Common myeloid progenitor, CD34-positive (primary cell): ENCODE measurements around the gene TMEM126A.
"Not testable (repeated sequence)": the region's sequence is repeated elsewhere in the genome, so short reads cannot be mapped to it uniquely, and the experiment has no call there.

ENCODE experiments used
- CTCF ChIA-PET: fragments of 350-600 bp; sonication (Branson Sonifier 250); formaldehyde crosslinking; loops from one replicate; lab custom pipeline; 2021; ENCODE audit warnings: antibody characterized with exemption; lab: Charles Lee
- POLR2A ChIA-PET: fragments of 350-600 bp; sonication (Branson Sonifier 250); formaldehyde crosslinking; loops from one replicate; lab custom pipeline; 2021; ENCODE audit warnings: antibody characterized with exemption; lab: Charles Lee
- DNase-seq, 3 donors: peaks; one replicate each; pipeline versions ENCODE4 v3.0.0 to v3.0.0-alpha.2; 2013
- H3K27ac ChIP-seq, 2 experiments: 1 replicate in 1 of 2; 2 replicates in 1 of 2; pipeline ENCODE4 v1.7.0; 2013; ENCODE audit warnings: inconsistent platforms in 2 of 2, low read length in 2 of 2, mild to moderate bottlenecking in 2 of 2, low read depth in 1 of 2, moderate library complexity in 1 of 2; ENCODE audit not compliant: severe bottlenecking in 2 of 2, insufficient read depth in 1 of 2, poor library complexity in 1 of 2
- H3K27me3 ChIP-seq, 5 experiments: replicated peaks in 2 of 5; 1 replicate in 3 of 5; 2 replicates in 2 of 5; pipeline versions ENCODE4 v1.6.1 to v1.7.0; 2013; ENCODE audit warnings: low read length in 4 of 5, mild to moderate bottlenecking in 2 of 5, moderate library complexity in 2 of 5, inconsistent platforms in 1 of 5; ENCODE audit not compliant: insufficient read depth in 5 of 5, control insufficient read depth in 4 of 5
- H3K36me3 ChIP-seq, 4 experiments: 1 replicate in 2 of 4; 2 replicates in 2 of 4; pipeline versions ENCODE4 v1.6.1 to v1.7.0; 2013; ENCODE audit warnings: low read length in 3 of 4, control low read depth in 1 of 4, mild to moderate bottlenecking in 1 of 4; ENCODE audit not compliant: control insufficient read depth in 4 of 4, insufficient read depth in 4 of 4
- H3K4me1 ChIP-seq, 4 experiments: 1 replicate in 3 of 4; 2 replicates in 1 of 4; pipeline versions ENCODE4 v1.6.1 to v1.7.1; 2013; ENCODE audit warnings: low read length in 3 of 4, mild to moderate bottlenecking in 3 of 4, control low read depth in 1 of 4, inconsistent platforms in 1 of 4, moderate library complexity in 1 of 4; ENCODE audit not compliant: control insufficient read depth in 4 of 4, insufficient read depth in 4 of 4; ENCODE audit errors: control extremely low read depth in 1 of 4
- H3K4me3 ChIP-seq, 7 experiments: 1 replicate in 4 of 7; 2 replicates in 3 of 7; pipeline versions ENCODE4 v1.5.1 to v1.7.0; 2013; ENCODE audit warnings: mild to moderate bottlenecking in 7 of 7, low read length in 6 of 7, moderate library complexity in 6 of 7, inconsistent platforms in 2 of 7, low read depth in 2 of 7, control low read depth in 1 of 7; ENCODE audit not compliant: insufficient read depth in 4 of 7, control insufficient read depth in 1 of 7; ENCODE audit errors: extremely low read depth in 1 of 7
- H3K9me3 ChIP-seq, 5 experiments: 1 replicate in 4 of 5; 2 replicates in 1 of 5; pipeline versions ENCODE4 v1.6.1 to v1.7.1; 2013; ENCODE audit warnings: low read length in 4 of 5, mild to moderate bottlenecking in 2 of 5, inconsistent platforms in 1 of 5, low read depth in 1 of 5, moderate library complexity in 1 of 5; ENCODE audit not compliant: control insufficient read depth in 4 of 5, insufficient read depth in 2 of 5; ENCODE audit errors: control extremely low read depth in 1 of 5
- WGBS: methylation state at CpG from one replicate; pipeline ENCODE4 v1.1.5; 2013; ENCODE audit not compliant: insufficient coverage; 5-methylcytosine and 5-hydroxymethylcytosine counted together

Gene TMEM126A

DNA sequence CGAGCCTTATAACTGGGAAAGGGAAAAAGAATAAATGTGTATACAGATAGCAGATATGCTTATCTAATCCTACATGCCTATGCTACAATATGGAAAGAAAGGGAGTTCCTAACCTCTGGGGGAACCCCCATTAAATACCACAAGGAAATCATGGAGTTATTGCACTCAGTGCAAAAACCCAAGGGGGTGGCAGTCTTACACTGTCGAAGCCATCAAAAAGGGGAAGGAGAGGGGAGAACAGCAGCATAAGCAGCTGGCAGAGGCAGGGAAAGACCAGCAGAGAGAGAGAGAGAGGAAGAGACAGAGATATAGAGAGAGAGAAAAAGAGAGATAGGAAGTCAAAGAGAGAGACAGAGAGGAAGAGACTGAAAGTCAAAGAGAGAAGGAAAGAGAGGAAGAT lies 36.1 kb upstream of the TMEM126A start:
- peak in 2 of 3 donors; percentile 10 to 26 for DNase-seq
- CTCF ChIA-PET, H3K4me1 ChIP-seq, H3K27ac ChIP-seq, H3K9me3 ChIP-seq, H3K4me3 ChIP-seq, H3K36me3 ChIP-seq, POLR2A ChIA-PET, H3K27me3 ChIP-seq: not testable (repeated sequence)
- 0% methylated on average over 1 of the region's 2 CpGs for WGBS

DNA sequence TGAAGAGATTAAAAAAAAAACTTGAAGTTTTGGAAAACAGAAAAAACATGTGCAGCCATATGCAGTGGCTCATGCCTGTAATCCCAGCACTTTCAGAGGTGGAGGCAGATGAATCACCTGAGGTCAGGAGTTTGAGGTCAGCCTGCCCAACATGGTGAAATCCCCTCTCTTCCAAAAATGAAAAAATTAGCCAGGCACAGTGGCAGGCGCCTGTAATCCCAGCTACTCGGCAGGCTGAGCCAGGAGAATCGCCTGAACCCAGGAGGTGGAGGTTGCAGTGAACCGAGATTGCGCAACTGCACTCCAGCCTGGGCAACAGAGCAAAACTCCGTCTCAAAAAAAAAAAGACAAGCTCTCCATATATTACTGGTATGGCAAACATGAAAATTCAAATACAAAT lies 28.3 kb upstream of the TMEM126A start:
- WGBS = no CpG with 5 or more reads among the region's 6 CpGs

GRCh38 chr11:85620256-85620655 lies 27.5 kb upstream of the TMEM126A start:
- no peaks in the 10 kb centered on the region for H3K4me1 ChIP-seq
- ChIA-PET POLR2A (no interaction called here), CTCF (no interaction called here)
- H3K36me3 ChIP-seq = no peaks in the 10 kb centered on the region
- no CpG with 5 or more reads among the region's 3 CpGs for whole genome bisulfite sequencing
- H3K4me3 ChIP-seq = no peak overlapping the region
- DNase-seq = no peak
- no peaks in the 10 kb centered on the region for H3K9me3 ChIP-seq
- H3K27me3 ChIP-seq = no peaks in the 10 kb centered on the region
- no peak overlapping the region for H3K27ac ChIP-seq

More for the DNA sequence above, 28.3 kb upstream of the TMEM126A start:
- Histone ChIP-seq H3K4me1 (no peaks in the 10 kb centered on the region), H3K36me3 (no peaks in the 10 kb centered on the region), H3K27me3 (no peaks in the 10 kb centered on the region), H3K27ac (no peak overlapping the region), H3K4me3 (no peak overlapping the region), H3K9me3 (no peaks in the 10 kb centered on the region)
- ChIA-PET POLR2A (no interaction called here), CTCF (no interaction called here)
- no peak for DNase-seq

DNA sequence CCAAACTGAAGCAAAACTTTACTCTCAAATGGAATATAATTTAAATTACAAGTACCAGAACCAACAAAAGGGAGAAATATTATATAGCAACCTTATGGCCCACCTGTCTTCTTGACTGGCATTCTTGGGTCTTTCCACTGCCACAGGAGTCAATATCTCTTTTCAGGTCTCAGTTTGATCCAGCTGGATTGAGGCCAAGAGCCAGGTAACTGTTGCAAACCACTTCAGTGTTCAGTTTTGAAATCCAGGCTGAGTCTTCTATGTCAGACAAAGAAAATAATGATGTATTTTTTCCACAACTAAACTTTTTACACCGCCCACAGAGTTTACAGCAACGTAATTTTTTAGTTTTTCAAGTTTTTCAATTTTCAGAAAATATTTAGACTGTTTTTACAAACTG lies 21.3 kb upstream of the TMEM126A start:
- H3K27ac ChIP-seq = no peak overlapping the region
- H3K27me3 ChIP-seq = no peaks in the 10 kb centered on the region
- peaks cover 13 to 25% (median 22%) of the 10 kb centered on the region in 4 experiments for H3K4me1 ChIP-seq
- no peak for DNase-seq
- H3K9me3 ChIP-seq = no peaks in the 10 kb centered on the region
- peak overlapping the region in 2 of 7 experiments; percentile 14 to 100 for H3K4me3 ChIP-seq
- WGBS = no CpG with 5 or more reads among the region's 2 CpGs
- CTCF ChIA-PET = interaction anchor here (1.3 kb wide), 2 partner anchors 11 to 37 kb away, joined by 5 read pairs; no protein-coding TSS in a partner anchor
- peaks cover 4 to 10% (median 7%) of the 10 kb centered on the region in 4 experiments for H3K36me3 ChIP-seq
- POLR2A ChIA-PET = no interaction called here

GRCh38 chr11:85627332-85627997 lies 20.3 kb upstream of the TMEM126A start, which contains the start of gene DLG2:
TSS of gene DLG2 (minus strand) at chr11:85627344.
- H3K27me3 ChIP-seq = no peaks in the 10 kb centered on the region
- POLR2A ChIA-PET = interaction anchor here (0.7 to 1.4 kb wide), 3 partner anchors 20 to 381 kb away, joined by 3 to 4 read pairs (median 3); partner anchors contain the start of gene TMEM126A
- 0% methylated on average over 17 of the region's 23 CpGs for WGBS
- DNase-seq = peak; percentile 9 to 39 (median 28)
- H3K27ac ChIP-seq = peak within 1 kb of the TSS; percentile 37 to 75
- H3K36me3 ChIP-seq = peaks cover 4 to 13% (median 11%) of the 10 kb centered on the region in 4 experiments
- CTCF ChIA-PET = interaction anchor here (1.2 to 1.4 kb wide), 3 partner anchors 20 to 228 kb away, joined by 4 to 5 read pairs (median 4); partner anchors contain the start of genes CCDC83 and TMEM126A
- H3K4me1 ChIP-seq = peaks cover 13 to 25% (median 22%) of the 10 kb centered on the region in 4 experiments
- H3K4me3 ChIP-seq = peak within 1 kb of the TSS; percentile 91 to 100 (median 98)
- H3K9me3 ChIP-seq = no peaks in the 10 kb centered on the region

GRCh38 chr11:85627998-85628770 lies 19.6 kb upstream of the TMEM126A start, which contains the start of gene TMEM126B:
TSS of gene TMEM126B (plus strand) at chr11:85628593. CDS start at chr11:85628608, 15 bp downstream.
- Histone ChIP-seq H3K4me3 (peak within 1 kb of the TSS; percentile 91 to 100 (median 98)), H3K4me1 (peaks cover 13 to 25% (median 22%) of the 10 kb centered on the region in 4 experiments), H3K36me3 (peaks cover 4 to 13% (median 11%) of the 10 kb centered on the region in 4 experiments), H3K9me3 (no peaks in the 10 kb centered on the region), H3K27ac (peak within 1 kb of the TSS; percentile 74 to 91), H3K27me3 (no peaks in the 10 kb centered on the region)
- DNase-seq = peak; percentile 95 to 97 (median 96)
- WGBS = under 1% methylated on average over 33 of the region's 41 CpGs
- ChIA-PET POLR2A (interaction anchor here (0.6 to 1.4 kb wide), 5 partner anchors 19 to 381 kb away, joined by 3 to 6 read pairs (median 3); partner anchors contain the start of genes CREBZF and TMEM126A), CTCF (interaction anchor here (1.2 to 1.6 kb wide), 4 partner anchors 19 to 227 kb away, joined by 3 to 4 read pairs (median 4); partner anchors contain the start of genes CCDC83 and TMEM126A)
